K562 (cell line): ENCODE results near the gene ADAM10. TPM values are rescaled to one million over a fixed set of nuclear protein-coding genes. Genes with fewer than 3 reads are reported as not detected.

Source experiments
- ATAC-seq: fragments of 200-7000 bp; cut with Tn5 transposase; 3 replicates; pipeline ENCODE4 v1.9.1; 2020; ENCODE audit warnings: moderate library complexity
- BruUV-seq: library from RNA; stranded (reverse); fragments of 400-500 nt; replicated peaks from 2 replicates; lab custom pipeline; 2021; lab: Mats Ljungman, UMichigan
- CTCF ChIA-PET: fragments of 300-600 bp; formaldehyde crosslinking; extraction: SDS; loops from one replicate; lab custom pipeline; 2021; ENCODE audit warnings: low intra/inter-chr PET ratio; lab: Yijun Ruan, JAX
- POLR2A ChIA-PET: fragments of 300-600, 350-650 bp; sonication (Branson Sonifier 250); formaldehyde crosslinking; extraction: SDS; loops from one replicate; lab custom pipeline; 2021; ENCODE audit warnings: antibody characterized with exemption, inconsistent platforms; lab: Yijun Ruan, JAX
- DNase-seq, 4 experiments: peaks; one replicate each; pipeline versions ENCODE4 v3.0.0 to v3.0.0-alpha.2; 2011 to 2018; ENCODE audit warnings: low spot score in 3 of 4, mixed read lengths in 3 of 4; ENCODE audit errors: extremely low read depth in 1 of 4
- FAIRE-seq: peaks from 2 replicates; lab custom pipeline; 2011; peaks lifted over from hg19 to GRCh38; lab: Jason Lieb, UNC
- H2AFZ ChIP-seq: 2 replicates; pipeline ENCODE4 v1.6.0; 2011; ENCODE audit warnings: low read depth, low read length, control low read depth, inconsistent platforms
- H3K27ac ChIP-seq: fragments of 200-600 bp; 3 replicates; pipeline ENCODE4 v1.8.0; 2011; ENCODE audit warnings: low read depth, mild to moderate bottlenecking, control low read depth, inconsistent platforms, low read length, moderate library complexity, mixed read lengths; ENCODE audit errors: extremely low read depth
- H3K27me3 ChIP-seq, 2 experiments: fragments of 300-600 bp in 1 of 2; 2 replicates in 1 of 2; 3 replicates in 1 of 2; pipeline versions ENCODE4 v1.6.0 to v1.8.0; 2011; ENCODE audit warnings: inconsistent platforms in 2 of 2, low read length in 2 of 2, mild to moderate bottlenecking in 1 of 2, mixed read lengths in 1 of 2, moderate library complexity in 1 of 2; ENCODE audit not compliant: control insufficient read depth in 2 of 2, insufficient read depth in 2 of 2
- H3K36me3 ChIP-seq: fragments of 300-600 bp; 3 replicates; pipeline ENCODE4 v1.8.0; 2011; ENCODE audit warnings: mild to moderate bottlenecking, low read length, inconsistent platforms; ENCODE audit not compliant: control insufficient read depth, insufficient read depth
- H3K4me1 ChIP-seq, 2 experiments: fragments of 200-600 bp in 1 of 2; replicated peaks in 1 of 2; 2 replicates in 1 of 2; 3 replicates in 1 of 2; pipeline versions ENCODE4 v1.5.1 to v1.8.0; 2011; ENCODE audit warnings: inconsistent platforms in 2 of 2, low read length in 2 of 2, mild to moderate bottlenecking in 1 of 2, mixed read lengths in 1 of 2, moderate library complexity in 1 of 2; ENCODE audit not compliant: control insufficient read depth in 2 of 2, insufficient read depth in 2 of 2
- H3K4me2 ChIP-seq: 2 replicates; pipeline ENCODE4 v1.6.1; 2011; ENCODE audit warnings: low read length, control low read depth, inconsistent platforms, mixed read lengths; ENCODE audit not compliant: insufficient read depth
- H3K4me3 ChIP-seq: fragments of 200-600 bp; sonication (generic), shearing (Covaris generic); 2 replicates; pipeline ENCODE4 v1.5.1; 2016; ENCODE audit warnings: control low read depth, inconsistent platforms
- H3K79me2 ChIP-seq: fragments of 200-600 bp; 3 replicates; pipeline ENCODE4 v1.8.0; 2011; ENCODE audit warnings: low read length, inconsistent platforms; ENCODE audit not compliant: control insufficient read depth, insufficient read depth
- H3K9ac ChIP-seq, 2 experiments: 2 replicates each; pipeline versions ENCODE4 v1.6.0 to v1.6.1; 2011; ENCODE audit warnings: low read depth in 2 of 2, low read length in 2 of 2, control low read depth in 1 of 2, inconsistent platforms in 1 of 2, mild to moderate bottlenecking in 1 of 2, mixed read lengths in 1 of 2; ENCODE audit not compliant: insufficient read depth in 1 of 2
- H3K9me1 ChIP-seq: one replicate; pipeline ENCODE4 v1.6.0; 2011; ENCODE audit warnings: inconsistent platforms, mild to moderate bottlenecking, low read length, moderate library complexity; ENCODE audit not compliant: control insufficient read depth, insufficient read depth
- H3K9me3 ChIP-seq: replicated peaks from 2 replicates; pipeline ENCODE4 v1.5.1; 2011; ENCODE audit warnings: low read depth, low read length, inconsistent platforms; ENCODE audit not compliant: control insufficient read depth, insufficient read depth
- H4K20me1 ChIP-seq: replicated peaks from 2 replicates; pipeline ENCODE4 v1.6.1; 2011; ENCODE audit warnings: low read length, inconsistent platforms, mixed read lengths; ENCODE audit not compliant: control insufficient read depth, insufficient read depth
- BRCA1 ChIP-seq, 2 experiments: fragments of 450-650 bp in 1 of 2; sonication (generic) in 1 of 2; formaldehyde crosslinking in 1 of 2; IDR thresholded peaks; 2 replicates each; pipeline versions ENCODE4 v1.5.0 to v1.6.1; 2017 to 2020; ENCODE audit warnings: mild to moderate bottlenecking in 1 of 2, missing genetic modification reagents in 1 of 2
- HNRNPK ChIP-seq: fragments of 200-400 bp; formaldehyde crosslinking; IDR thresholded peaks from one replicate; pipeline ENCODE4 v1.6.1; 2018; ENCODE audit warnings: mild to moderate bottlenecking, low read depth, low read length; ENCODE audit not compliant: poor library complexity, severe bottlenecking
- MECOM ChIP-seq: fragments of 250-450 bp; sonication (Bioruptor Pico); IDR thresholded peaks from 2 replicates; pipeline ENCODE4 v1.8.0; 2022; ENCODE audit warnings: inconsistent platforms
- STAT6 ChIP-seq: sonication (generic); formaldehyde crosslinking; IDR thresholded peaks from 2 replicates; pipeline ENCODE4 v1.8.1; 2023; ENCODE audit warnings: mild to moderate bottlenecking, missing genetic modification reagents
- ZNF316 ChIP-seq: fragments of 450-650 bp; IDR thresholded peaks from 2 replicates; pipeline ENCODE4 v1.6.1; 2016
- WGBS: fragments of 100-300 bp; shearing (Covaris generic); methylation state at CpG from one replicate; pipeline ENCODE4 v1.1.6; 2016; ENCODE audit warnings: low coverage, mixed read lengths; ENCODE audit not compliant: insufficient coverage; ENCODE audit errors: missing lambda C conversion rate; 5-methylcytosine and 5-hydroxymethylcytosine counted together
- in situ Hi-C: fragments of 300-500 bp; cut with MboI; formaldehyde crosslinking; loops from 4 replicates; pipeline ENCODE4 v1.15.0; 2018; ENCODE audit warnings: inconsistent platforms, mixed read lengths
- intact Hi-C: fragments of 100-400 bp; cut with micrococcal nuclease; formaldehyde crosslinking; loops from 2 replicates; pipeline ENCODE4 v1.14.2; 2022
- polyA plus RNA-seq, 8 experiments: library from polyadenylated mRNA; depleted of rRNA in 4 of 8; stranded (reverse) in 5 of 8; unstranded in 3 of 8; fragments of >200 nt; fragmentation: Nextera tagmentation in 2 of 8; fragmentation: Illumina TruSeq in 1 of 8; extraction: Ambion mirVana in 2 of 8; extraction: Trizol in 1 of 8; gene quantifications; 2 replicates each; pipeline versions ENCODE4 v1.2.1 to v1.2.3, GENCODE V29; 2011 to 2014; ENCODE audit warnings: inconsistent platforms in 1 of 8, missing spikeins in 1 of 8
- total RNA-seq, 7 experiments: library from RNA; depleted of rRNA in 6 of 7; stranded (reverse); fragments of >200 nt in 6 of 7; fragmentation: Illumina TruSeq in 2 of 7; extraction: Trizol in 2 of 7; gene quantifications; 2 replicates each; pipeline versions ENCODE4 v1.2.1 to v1.2.3, GENCODE V29; 2011 to 2021; ENCODE audit warnings: low replicate concordance in 1 of 7

The ADAM10 gene
- total and polyA plus RNA-seq, 9 of the 15 experiments (the other 6 are each of a cell fraction or from before 2014, with no cell fraction given), result 11.9 to 152 (median 57.3) TPM

- CTCF ChIA-PET, result interaction anchor here (0.7 kb wide), 1 partner anchor 1347 kb away, joined by 5 read pairs; no protein-coding TSS in a partner anchor
- in situ Hi-C loops, result no loop called here
Measured at GRCh38 chr15:58701376-58701775, 48.1 kb downstream of the ADAM10 start.

More at GRCh38 chr15:58701376-58701775, 48.1 kb downstream of the ADAM10 start:
- H3K4me3 ChIP-seq, result no peak overlapping the region
- TF ChIP-seq HNRNPK (no peak), ZNF316 (no peak), MECOM (CRISPR knock-in tag) (no peak), STAT6 (no peak), BRCA1 (IDR thresholded peaks at IDR 0.05) (no peak), BRCA1 (CRISPR knock-in tag; IDR thresholded peaks at IDR 0.05) (no peak)
- intact Hi-C loops, result no loop called here
- BruUV-seq, result no TSS peak
- no peak overlapping the region for H3K9ac ChIP-seq
- H3K27ac ChIP-seq, result no peak overlapping the region
- no peaks in the 10 kb centered on the region; a peak in 1 of 5 replicates for H3K4me1 ChIP-seq
- no peak for FAIRE-seq
- WGBS, result 95% methylated on average over 4 of the region's 4 CpGs
- H3K79me2 ChIP-seq, result peaks cover 91% of the 10 kb centered on the region
- POLR2A ChIA-PET, result no interaction called here
- no peaks in the 10 kb centered on the region for H3K27me3 ChIP-seq
- no peaks in the 10 kb centered on the region for H4K20me1 ChIP-seq
- DNase-seq, result no peak
- H3K9me1 ChIP-seq, result no peaks in the 10 kb centered on the region
- peaks cover 12% of the 10 kb centered on the region; the same call in 1 of the 2 replicates for H3K9me3 ChIP-seq
- no peak overlapping the region for H2AFZ ChIP-seq
- H3K36me3 ChIP-seq, result peaks cover 23% of the 10 kb centered on the region; the same call in 2 of the 3 replicates
- no peak overlapping the region for H3K4me2 ChIP-seq
- ATAC-seq, result no peak
